ENCODE data around the gene PLP1.

Gene PLP1, protein sequence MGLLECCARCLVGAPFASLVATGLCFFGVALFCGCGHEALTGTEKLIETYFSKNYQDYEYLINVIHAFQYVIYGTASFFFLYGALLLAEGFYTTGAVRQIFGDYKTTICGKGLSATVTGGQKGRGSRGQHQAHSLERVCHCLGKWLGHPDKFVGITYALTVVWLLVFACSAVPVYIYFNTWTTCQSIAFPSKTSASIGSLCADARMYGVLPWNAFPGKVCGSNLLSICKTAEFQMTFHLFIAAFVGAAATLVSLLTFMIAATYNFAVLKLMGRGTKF

DNA sequence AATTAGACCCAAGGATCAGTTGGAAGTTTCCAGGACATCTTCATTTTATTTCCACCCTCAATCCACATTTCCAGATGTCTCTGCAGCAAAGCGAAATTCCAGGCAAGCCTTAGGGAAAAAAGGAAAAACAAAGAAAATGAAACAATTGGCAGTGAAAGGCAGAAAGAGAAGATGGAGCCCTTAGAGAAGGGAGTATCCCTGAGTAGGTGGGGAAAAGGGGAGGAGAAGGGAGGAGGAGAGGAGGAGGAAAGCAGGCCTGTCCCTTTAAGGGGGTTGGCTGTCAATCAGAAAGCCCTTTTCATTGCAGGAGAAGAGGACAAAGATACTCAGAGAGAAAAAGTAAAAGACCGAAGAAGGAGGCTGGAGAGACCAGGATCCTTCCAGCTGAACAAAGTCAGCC is at the start of gene PLP1:
TSS of gene PLP1 (plus strand) at position 295 of the 400 bp plus-strand sequence. CDS start 156 bp downstream, outside the sequence.
- Histone ChIP-seq H3K4me3 (ENCODE audit: low read length) (no peak within 1 kb of the TSS), H3K36me3 (ENCODE audit: control insufficient read depth, low read length) (no peaks in the 10 kb centered on the region), H3F3A (ENCODE audit: control insufficient read depth, insufficient read depth) (no peaks in the 10 kb centered on the region), H3K27me3 (ENCODE audit: control insufficient read depth, low read length) (no peaks in the 10 kb centered on the region), H3K4me2 (ENCODE audit: low read length) (no peak within 1 kb of the TSS), H3K9me3 (ENCODE audit: control insufficient read depth, insufficient read depth, low read length) (no peaks in the 10 kb centered on the region), H3K4me1 (ENCODE audit: control insufficient read depth, low read length) (no peaks in the 10 kb centered on the region), H3K27ac (ENCODE audit: low read depth, low read length) (no peak within 1 kb of the TSS), H3K79me2 (ENCODE audit: control insufficient read depth, low read length) (no peaks in the 10 kb centered on the region), H3K9me2 (replicated peaks; ENCODE audit: control insufficient read depth, low read length) (no peaks in the 10 kb centered on the region), H4K20me1 (ENCODE audit: control insufficient read depth, insufficient read depth, low read depth, low read length) (no peaks in the 10 kb centered on the region)
- TF ChIP-seq EZH2phosphoT487 (IDR thresholded peaks at IDR 0.05; ENCODE audit: borderline replicate concordance, low read length) = no peak
- TF ChIP-seq, protein P1, sequence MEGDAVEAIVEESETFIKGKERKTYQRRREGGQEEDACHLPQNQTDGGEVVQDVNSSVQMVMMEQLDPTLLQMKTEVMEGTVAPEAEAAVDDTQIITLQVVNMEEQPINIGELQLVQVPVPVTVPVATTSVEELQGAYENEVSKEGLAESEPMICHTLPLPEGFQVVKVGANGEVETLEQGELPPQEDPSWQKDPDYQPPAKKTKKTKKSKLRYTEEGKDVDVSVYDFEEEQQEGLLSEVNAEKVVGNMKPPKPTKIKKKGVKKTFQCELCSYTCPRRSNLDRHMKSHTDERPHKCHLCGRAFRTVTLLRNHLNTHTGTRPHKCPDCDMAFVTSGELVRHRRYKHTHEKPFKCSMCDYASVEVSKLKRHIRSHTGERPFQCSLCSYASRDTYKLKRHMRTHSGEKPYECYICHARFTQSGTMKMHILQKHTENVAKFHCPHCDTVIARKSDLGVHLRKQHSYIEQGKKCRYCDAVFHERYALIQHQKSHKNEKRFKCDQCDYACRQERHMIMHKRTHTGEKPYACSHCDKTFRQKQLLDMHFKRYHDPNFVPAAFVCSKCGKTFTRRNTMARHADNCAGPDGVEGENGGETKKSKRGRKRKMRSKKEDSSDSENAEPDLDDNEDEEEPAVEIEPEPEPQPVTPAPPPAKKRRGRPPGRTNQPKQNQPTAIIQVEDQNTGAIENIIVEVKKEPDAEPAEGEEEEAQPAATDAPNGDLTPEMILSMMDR (IDR thresholded peaks at IDR 0.05; ENCODE audit: low read depth, low read length, poor library complexity, severe bottlenecking) = no peak

DNA sequence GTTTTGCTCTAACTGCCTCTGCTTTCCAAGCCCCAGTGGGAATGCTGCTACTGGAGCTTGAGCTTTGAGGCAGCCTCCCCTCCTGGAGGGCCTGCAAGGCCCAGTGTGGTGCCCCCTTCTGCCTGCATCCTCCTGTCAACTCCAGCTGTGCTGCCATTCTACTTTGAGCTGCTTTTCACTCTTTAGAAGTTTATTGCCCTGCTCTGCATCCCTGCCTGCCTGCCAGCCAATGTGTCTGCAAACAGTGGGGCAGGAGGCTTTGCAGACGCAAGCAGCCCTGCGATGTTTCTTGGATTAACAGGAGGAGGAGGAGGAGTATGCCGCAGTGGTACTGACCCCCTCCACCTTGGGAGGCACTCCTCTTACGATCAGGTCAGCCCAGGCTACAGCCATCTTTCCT is 49.5 kb upstream of the PLP1 start:
- Histone ChIP-seq H3K4me2 (ENCODE audit: low read length) (no peak overlapping the region), H3K79me2 (ENCODE audit: control insufficient read depth, low read length) (no peaks in the 10 kb centered on the region), H3K4me3 (ENCODE audit: low read length) (no peak overlapping the region), H3K4me1 (ENCODE audit: control insufficient read depth, low read length) (no peaks in the 10 kb centered on the region), H4K20me1 (ENCODE audit: control insufficient read depth, insufficient read depth, low read depth, low read length) (no peaks in the 10 kb centered on the region), H3F3A (ENCODE audit: control insufficient read depth, insufficient read depth) (no peaks in the 10 kb centered on the region), H3K9me2 (replicated peaks; ENCODE audit: control insufficient read depth, low read length) (no peaks in the 10 kb centered on the region), H3K27ac (ENCODE audit: low read depth, low read length) (no peak overlapping the region), H3K36me3 (ENCODE audit: control insufficient read depth, low read length) (no peaks in the 10 kb centered on the region), H3K27me3 (ENCODE audit: control insufficient read depth, low read length) (no peaks in the 10 kb centered on the region), H3K9me3 (ENCODE audit: control insufficient read depth, insufficient read depth, low read length) (no peaks in the 10 kb centered on the region)
- TF ChIP-seq, protein P1 (IDR thresholded peaks at IDR 0.05; ENCODE audit: low read depth, low read length, poor library complexity, severe bottlenecking) = no peak
- no peak for TF ChIP-seq EZH2phosphoT487 (IDR thresholded peaks at IDR 0.05; ENCODE audit: borderline replicate concordance, low read length)

DNA sequence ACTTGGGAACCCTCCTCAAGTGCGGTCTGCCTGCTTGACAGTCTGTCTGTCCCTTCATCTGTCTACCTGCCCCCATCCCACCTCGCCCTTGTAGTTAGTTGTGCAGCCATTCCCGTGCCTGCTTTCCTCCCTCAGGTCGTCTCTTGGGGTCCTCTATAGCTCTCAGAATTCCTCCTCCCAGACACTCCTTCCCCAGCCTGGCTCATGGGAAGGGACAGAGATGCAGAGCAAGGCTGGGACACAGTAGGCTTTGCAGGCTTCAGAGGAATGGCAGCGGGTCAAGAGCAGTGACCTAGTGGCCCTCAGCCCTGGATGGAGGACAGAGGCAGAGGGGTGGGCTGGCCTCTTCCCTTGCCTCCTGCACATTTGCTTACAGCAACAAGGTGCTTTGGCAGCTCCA is 47.6 kb upstream of the PLP1 start:
- no peak for TF ChIP-seq EZH2phosphoT487 (IDR thresholded peaks at IDR 0.05; ENCODE audit: borderline replicate concordance, low read length)
- TF ChIP-seq, protein P1 (IDR thresholded peaks at IDR 0.05; ENCODE audit: low read depth, low read length, poor library complexity, severe bottlenecking) = no peak
- Histone ChIP-seq H3K9me3 (ENCODE audit: control insufficient read depth, insufficient read depth, low read length) (no peaks in the 10 kb centered on the region), H3F3A (ENCODE audit: control insufficient read depth, insufficient read depth) (no peaks in the 10 kb centered on the region), H3K4me2 (ENCODE audit: low read length) (no peak overlapping the region), H3K27me3 (ENCODE audit: control insufficient read depth, low read length) (no peaks in the 10 kb centered on the region), H3K9me2 (replicated peaks; ENCODE audit: control insufficient read depth, low read length) (no peaks in the 10 kb centered on the region), H3K79me2 (ENCODE audit: control insufficient read depth, low read length) (no peaks in the 10 kb centered on the region), H3K4me3 (ENCODE audit: low read length) (no peak overlapping the region), H3K36me3 (ENCODE audit: control insufficient read depth, low read length) (no peaks in the 10 kb centered on the region), H4K20me1 (ENCODE audit: control insufficient read depth, insufficient read depth, low read depth, low read length) (no peaks in the 10 kb centered on the region), H3K4me1 (ENCODE audit: control insufficient read depth, low read length) (no peaks in the 10 kb centered on the region), H3K27ac (ENCODE audit: low read depth, low read length) (no peak overlapping the region)

Data from DOHH2 (cell line).